Muscle of arm (tissue), 12 donors: ENCODE results near the gene FUT2. TPM values are rescaled to one million over a fixed set of nuclear protein-coding genes. Genes with fewer than 3 reads are reported as not detected.
A peak's percentile ranks its signal among the peaks of the same experiment; 100 is the strongest.

ENCODE experiments used
- DNase-seq: peaks from one replicate; pipeline ENCODE4 v3.0.0-alpha.2; 2013
- polyA plus RNA-seq, 12 donors: library from polyadenylated mRNA; unstranded; fragments of 120-200 nt; gene quantifications; one replicate each; pipeline ENCODE4 v1.2.1, GENCODE V29; 2013; ENCODE audit not compliant: insufficient read length in 12 of 12

The FUT2 gene
- polyA plus RNA-seq, 12 donors: 0.34 to 1.2 (median 0.73) TPM; not detected in 2

DNA sequence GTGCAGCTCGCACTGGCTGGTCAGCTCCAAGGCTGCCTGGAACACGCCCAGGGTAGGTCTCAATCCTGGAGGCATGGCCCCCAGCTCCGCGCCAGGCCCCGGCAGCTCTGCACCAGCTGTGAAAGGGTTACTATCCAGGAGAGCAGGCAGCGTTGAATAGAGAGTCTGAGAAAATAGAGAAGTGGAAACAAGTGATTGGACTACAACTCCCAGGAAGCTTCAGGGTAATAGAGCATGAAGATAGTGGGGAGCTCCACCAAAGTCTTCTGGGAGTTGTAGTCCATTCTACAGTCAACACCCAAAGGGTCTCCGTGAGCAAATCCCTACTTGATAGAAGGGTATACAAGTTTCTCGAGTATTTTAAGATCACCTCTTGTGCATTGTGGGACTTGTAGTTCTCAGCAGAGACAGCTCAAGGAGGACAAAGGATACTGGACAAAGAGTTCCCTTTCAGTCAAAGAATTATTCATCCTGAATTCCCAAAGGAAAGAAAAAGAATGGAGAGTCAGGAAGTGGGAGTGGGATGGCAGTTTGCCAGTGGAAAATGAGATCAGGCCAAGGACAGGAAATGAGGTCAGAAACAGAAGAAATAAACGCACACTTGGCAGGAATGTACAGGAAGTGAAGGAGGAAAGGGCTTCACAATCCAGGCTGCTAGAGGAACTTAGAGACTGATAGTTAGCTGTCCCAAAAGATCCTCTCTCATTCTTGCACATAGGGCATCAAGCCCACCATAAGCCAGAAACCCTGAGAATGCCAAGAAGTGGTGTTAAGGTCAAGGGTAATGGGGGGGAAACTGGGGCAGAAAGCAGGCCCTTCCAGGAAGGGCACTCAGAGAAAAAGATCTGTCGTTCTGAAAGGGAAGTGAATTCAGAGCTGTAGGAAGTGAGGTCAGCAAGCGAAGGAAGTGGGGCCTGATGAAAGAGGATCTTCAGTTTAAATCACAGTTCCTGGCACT, 29.3 kb downstream of the FUT2 start:
- DNase-seq: peak; percentile 91

DNA sequence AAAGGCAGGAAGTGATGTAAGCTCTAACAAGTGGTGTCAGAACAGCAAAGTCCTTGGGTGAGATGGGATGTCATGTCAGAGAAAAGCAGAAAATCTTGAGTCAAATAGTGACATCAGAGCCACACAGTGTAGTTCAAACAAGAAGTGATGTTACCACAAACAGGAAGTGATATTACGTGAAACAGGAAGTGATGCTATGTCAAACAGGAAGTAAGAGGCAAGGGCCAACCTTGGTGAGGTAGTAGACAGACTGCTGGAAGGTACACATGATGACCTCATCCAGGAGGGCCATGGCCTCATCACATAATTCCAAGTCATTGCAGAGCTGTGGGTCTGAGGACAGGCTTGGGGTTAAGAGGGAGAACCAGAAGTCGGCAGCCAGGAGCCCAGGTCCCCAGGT, 30.8 kb downstream of the FUT2 start:
- DNase-seq: no peak

DNA sequence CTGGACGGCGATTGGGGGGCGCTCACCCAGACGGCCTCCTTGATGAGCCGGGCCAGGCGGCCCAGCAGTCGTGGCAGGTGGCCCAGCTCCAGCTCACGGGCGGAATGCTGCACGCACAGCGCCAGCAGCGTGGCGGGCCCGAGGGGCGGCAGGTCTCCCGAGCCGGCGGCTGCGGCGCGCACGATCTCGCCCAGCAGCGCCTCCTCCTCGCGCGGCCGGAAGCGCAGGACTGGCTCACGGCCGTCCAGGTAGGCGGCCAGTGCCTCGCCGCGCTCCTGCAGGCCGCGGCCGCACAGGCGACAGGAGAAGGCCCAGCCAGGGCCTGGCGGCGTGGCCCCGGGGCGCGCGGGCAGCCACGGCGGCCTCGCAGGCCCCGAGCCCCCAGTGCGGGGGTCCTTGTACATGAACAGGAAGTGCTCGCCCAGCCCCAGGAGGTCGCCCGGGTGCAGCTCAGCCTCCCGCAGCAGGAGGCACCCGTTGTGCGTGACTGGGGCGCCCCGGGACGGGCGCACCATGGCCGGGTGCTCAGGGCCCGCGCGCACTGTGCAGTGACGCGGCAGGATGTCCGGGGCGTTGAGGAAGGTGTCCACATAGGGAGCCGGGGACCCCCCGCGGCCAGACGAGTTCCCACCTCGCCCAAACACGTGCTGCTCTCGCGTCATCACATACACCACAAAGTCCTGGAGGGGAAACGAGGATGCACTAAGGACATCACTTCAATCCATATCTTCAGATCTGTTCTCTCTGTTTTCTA, 33.3 kb downstream of the FUT2 start:
- no peak for DNase-seq

- DNase-seq: no peak
Observed at GRCh38 chr19:48731452-48731851, 35.7 kb downstream of the FUT2 start.

GRCh38 chr19:48734625-48735024, 38.9 kb downstream of the FUT2 start:
- no peak for DNase-seq

GRCh38 chr19:48735031-48735615, 39.4 kb downstream of the FUT2 start:
- DNase-seq: no peak

- peak; percentile 38 for DNase-seq
Observed at GRCh38 chr19:48737360-48737998, 41.7 kb downstream of the FUT2 start.

DNA sequence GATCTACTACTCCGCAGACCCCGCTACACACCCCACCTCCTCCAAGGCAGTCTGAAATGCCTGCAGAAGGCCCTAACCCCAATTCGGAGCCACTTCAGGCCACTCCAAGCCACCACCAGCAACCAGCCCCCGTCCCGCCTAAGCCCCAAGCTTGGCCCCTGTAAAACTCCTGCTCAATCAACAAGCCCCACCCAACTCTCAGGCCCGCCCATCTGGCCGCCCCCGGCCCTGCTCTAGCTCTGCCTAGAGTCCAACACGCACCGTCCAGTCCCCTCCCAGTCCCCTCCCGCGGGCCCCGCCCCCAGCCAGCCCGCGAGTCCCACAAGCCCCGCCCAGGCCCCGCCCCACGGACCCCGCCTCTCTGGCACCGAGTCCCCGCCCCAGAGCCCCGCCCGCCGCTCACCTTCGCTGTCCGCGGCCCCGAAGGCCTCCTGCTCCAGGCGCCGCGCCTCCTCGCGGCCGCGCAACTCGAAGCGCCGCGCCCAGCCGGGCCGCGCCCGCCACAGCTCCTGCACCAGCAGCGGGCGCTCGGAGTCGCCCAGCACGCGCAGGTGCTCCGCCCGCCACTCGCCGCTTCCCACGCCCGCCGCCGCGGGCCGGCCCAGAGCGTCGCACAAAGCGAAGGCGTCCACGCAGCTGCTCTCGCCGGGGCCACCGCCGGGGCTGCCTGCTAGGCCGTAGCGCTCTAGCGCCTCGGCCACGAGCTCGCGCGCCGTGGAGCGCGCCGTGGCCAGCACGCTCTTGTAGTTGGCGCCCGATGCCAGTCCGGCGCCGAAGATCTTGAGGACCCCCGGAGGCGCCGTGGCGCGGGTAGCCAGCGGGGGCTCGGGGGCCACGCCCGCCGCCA, 43.0 kb downstream of the FUT2 start:
- peak; percentile 86 for DNase-seq

GRCh38 chr19:48739404-48740163, 43.8 kb downstream of the FUT2 start:
- peak; percentile 22 for DNase-seq

- no peak for DNase-seq
Observed at GRCh38 chr19:48740164-48740972, 44.6 kb downstream of the FUT2 start, which contains the start of gene RASIP1. RASIP1 (minus strand) TSS chr19:48740610; CDS start chr19:48740282, 328 bp downstream.

DNA sequence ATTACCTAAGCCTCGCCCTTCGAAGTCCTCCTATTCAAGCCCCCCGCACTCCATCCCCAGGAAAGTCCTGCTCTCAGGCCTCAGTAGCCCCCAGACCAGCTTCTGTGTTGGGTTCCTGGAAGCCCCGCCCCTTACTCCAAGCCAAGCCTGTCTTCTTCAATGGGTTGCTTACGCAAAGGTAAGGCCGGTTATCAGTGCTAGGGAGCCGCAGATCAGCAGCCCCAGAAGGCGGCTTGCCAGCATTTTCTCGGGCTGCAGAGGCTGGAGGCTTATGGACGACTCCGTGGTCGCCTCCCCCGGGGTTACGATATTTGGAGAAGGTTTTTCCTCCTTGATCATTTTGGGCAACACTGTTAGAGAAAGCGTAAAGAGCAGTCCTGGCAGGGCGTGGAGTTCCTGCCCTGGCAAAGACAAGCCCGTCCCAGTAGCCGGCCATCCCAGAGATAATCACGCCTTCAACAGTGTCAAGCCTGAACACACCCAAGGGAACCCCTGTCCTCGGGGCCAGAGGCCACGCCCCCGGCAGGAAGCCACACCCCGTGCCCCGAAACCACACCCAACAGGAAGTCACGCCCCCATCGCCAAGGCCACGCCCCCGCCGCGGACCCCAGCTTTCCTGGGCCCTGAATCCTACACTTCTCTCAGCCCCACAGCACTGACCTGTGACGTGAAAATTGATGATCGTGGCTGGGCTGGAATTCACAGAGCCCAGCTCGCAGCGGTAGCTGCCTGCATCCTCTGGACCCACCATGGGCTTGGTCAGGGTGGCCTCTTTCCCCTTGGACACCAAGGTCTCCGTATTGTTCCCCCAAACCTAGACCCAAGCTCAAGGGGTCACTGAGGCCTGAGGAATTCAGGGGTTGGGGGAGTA, 45.6 kb downstream of the FUT2 start:
- no peak for DNase-seq

DNA sequence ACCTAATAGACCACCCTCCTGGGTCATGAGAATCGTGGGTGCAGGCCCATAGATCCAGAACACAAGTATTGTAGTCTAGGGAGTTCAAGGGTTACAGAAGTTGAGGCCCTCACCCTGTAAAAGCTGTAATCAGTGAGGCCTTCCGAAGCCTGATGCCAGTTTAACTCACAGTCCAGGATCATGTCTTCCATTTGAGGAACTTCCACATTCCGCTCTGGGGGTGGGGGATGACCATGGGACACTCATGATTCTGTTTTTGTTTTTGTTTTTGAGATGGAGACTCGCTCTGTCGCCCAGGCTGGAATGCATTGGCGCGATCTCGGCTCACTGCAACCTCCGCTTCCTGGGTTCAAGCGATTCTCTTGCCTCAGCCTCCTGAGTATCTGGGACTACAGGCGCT, 46.3 kb downstream of the FUT2 start:
- DNase-seq: no peak

DNA sequence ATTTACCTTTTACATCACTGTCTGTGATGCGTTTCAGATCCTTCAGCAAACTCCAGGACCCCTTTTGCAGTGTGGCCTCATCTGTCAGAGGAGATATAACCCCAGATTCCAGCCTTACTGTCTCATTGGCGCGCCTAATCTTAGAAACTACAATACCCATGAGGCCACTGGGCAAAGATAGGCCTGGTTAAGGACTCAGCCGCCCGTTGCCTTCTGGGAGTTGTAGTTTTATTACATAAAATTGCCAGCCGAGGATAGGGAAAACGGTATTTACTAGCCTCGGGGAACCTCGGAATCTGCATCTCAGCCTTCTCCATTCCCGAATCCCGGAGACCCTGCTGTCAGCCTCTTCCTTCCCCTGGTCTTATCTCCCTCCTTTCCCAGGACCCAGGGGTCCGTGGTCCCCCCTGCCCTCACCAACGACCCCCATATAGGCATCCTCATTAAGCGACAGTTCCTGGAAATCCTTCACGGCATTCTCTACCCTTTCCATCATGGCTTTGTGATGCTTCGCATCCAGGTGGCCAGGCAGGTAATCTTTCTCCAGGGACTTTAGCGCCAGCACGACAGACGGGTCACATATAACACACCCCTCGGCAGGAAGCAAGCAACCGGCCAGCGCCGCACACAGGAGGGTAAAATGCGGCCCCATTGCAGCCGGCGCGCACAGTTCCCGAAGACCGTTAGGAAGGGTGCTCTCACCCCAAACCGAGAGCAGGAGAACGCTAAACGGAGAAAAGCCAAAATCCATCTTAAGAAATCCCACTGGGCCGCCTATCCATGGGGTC, 49.6 kb downstream of the FUT2 start:
- peak; percentile 58 for DNase-seq

GRCh38 chr19:48746110-48746509, 50.3 kb downstream of the FUT2 start:
- DNase-seq: no peak

GRCh38 chr19:48746738-48747575, 51.2 kb downstream of the FUT2 start, which contains the start of gene IZUMO1:
IZUMO1 (minus strand) TSS chr19:48746909; CDS start chr19:48745859, 1,050 bp downstream.
- peak; percentile 78 for DNase-seq

DNA sequence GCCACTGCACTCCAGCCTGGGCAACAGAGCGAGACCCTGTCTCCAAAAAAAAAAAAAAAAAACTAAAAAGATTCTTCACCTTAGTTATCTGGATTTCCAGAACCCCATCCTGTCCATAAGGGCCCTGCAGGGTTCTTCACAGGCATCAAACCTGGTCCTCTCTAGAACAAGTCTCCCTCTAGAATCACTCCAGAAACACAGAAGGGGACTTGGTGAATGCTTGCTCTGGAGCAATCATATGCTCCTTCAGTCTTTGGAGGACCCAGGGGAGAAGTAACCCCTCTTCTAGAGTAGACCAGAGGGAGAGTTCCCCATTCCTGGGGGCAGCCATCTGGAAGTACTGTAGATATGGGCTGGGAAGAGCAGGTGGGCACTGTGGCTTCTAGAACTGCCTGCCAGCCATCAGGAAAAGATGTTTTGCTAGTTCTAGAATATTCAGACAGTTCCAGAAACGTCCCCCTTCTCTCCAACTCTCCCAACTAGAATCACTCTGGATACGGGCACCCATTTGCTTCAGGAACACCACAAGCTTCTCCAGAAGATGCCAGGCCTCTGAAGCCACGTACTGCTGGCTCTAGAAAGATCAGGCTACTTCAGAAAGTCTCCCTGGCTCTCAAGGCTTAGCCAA, 53.9 kb downstream of the FUT2 start:
- DNase-seq: no peak
